ENCODE measurements around the gene CARS2.

DNA sequence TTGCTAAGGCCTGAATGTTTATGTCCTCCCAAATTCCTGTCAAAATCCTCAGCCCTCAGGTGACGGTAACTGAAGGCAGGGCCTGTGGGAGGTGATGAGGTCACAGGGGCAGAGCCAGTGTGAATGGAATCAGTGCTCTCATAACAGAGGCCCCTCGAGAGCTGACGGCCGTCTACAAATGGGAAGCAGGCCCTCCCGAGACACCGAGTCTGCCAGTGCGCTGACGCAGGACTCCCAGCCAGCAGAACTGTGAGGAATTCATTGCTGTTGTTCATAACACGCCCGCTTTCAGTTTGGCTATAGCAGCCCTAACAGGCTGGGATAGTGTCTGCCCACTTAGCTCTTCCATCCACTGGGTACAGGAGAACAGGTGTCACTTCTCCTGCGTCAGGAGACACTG lies 41.2 kb downstream of the CARS2 start:
- TF ChIP-seq BRCA1 (IDR thresholded peaks at IDR 0.05; ENCODE audit: low read depth, low read length) = no peak
- TF ChIP-seq, protein P1, sequence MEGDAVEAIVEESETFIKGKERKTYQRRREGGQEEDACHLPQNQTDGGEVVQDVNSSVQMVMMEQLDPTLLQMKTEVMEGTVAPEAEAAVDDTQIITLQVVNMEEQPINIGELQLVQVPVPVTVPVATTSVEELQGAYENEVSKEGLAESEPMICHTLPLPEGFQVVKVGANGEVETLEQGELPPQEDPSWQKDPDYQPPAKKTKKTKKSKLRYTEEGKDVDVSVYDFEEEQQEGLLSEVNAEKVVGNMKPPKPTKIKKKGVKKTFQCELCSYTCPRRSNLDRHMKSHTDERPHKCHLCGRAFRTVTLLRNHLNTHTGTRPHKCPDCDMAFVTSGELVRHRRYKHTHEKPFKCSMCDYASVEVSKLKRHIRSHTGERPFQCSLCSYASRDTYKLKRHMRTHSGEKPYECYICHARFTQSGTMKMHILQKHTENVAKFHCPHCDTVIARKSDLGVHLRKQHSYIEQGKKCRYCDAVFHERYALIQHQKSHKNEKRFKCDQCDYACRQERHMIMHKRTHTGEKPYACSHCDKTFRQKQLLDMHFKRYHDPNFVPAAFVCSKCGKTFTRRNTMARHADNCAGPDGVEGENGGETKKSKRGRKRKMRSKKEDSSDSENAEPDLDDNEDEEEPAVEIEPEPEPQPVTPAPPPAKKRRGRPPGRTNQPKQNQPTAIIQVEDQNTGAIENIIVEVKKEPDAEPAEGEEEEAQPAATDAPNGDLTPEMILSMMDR (IDR thresholded peaks at IDR 0.05; ENCODE audit: control extremely low read depth in 1 of 3, insufficient read depth in 1 of 3, low read depth in 1 of 3, low read length in 3 of 3) = no peak
- TF ChIP-seq, protein P2, sequence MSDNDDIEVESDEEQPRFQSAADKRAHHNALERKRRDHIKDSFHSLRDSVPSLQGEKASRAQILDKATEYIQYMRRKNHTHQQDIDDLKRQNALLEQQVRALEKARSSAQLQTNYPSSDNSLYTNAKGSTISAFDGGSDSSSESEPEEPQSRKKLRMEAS (IDR thresholded peaks at IDR 0.05) = no peak
- no peak for TF ChIP-seq POLR2A (IDR thresholded peaks at IDR 0.05; ENCODE audit: control extremely low read depth in 1 of 2, low read depth in 2 of 2, low read length in 2 of 2)
- no peak for TF ChIP-seq GABPA (IDR thresholded peaks at IDR 0.05; ENCODE audit: borderline replicate concordance, insufficient read depth, low read length)
- no peak for TF ChIP-seq RAD21 (IDR thresholded peaks at IDR 0.05 in 1 of 2, conservative IDR thresholded peaks at IDR 0.05 in 1 of 2; ENCODE audit: low read depth in 2 of 2, low read length in 2 of 2)
- no peak for TF ChIP-seq RXRA (IDR thresholded peaks at IDR 0.05; ENCODE audit: insufficient read depth, low read depth, low read length)
- no peak for TF ChIP-seq SUZ12 (IDR thresholded peaks at IDR 0.05; ENCODE audit: low read length)
- no peak for TF ChIP-seq YY1 (IDR thresholded peaks at IDR 0.05; ENCODE audit: low read depth, low read length)
- no peak for TF ChIP-seq POLR2AphosphoS5 (IDR thresholded peaks at IDR 0.05; ENCODE audit: low read depth, low read length)
- TF ChIP-seq ZNF274 (IDR thresholded peaks at IDR 0.05; ENCODE audit: borderline replicate concordance, extremely low read depth, low read length) = no peak
- TF ChIP-seq CEBPB (IDR thresholded peaks at IDR 0.05; ENCODE audit: low read depth, low read length) = no peak
- TF ChIP-seq EZH2 (IDR thresholded peaks at IDR 0.05; ENCODE audit: low read depth, low read length, severe bottlenecking) = no peak
- TF ChIP-seq SP1 (IDR thresholded peaks at IDR 0.05; ENCODE audit: low read depth, low read length) = no peak

Data from H1 (cell line).